Astrocyte of the cerebellum (primary cell): Measurements from ENCODE around the gene PCYT2.

ENCODE experiments used
- DNase-seq: peaks from one replicate; pipeline ENCODE4 v3.0.0-alpha.2; 2011; ENCODE audit warnings: low read depth
- H3K4me3 ChIP-seq: 2 replicates; pipeline ENCODE4 v1.5.1; 2011; ENCODE audit warnings: mild to moderate bottlenecking, low read depth, low read length, moderate library complexity
- in situ Hi-C: cut with HindIII; loops from 2 replicates; pipeline ENCODE4 v1.10.0; 2017; ENCODE audit warnings: low sequenced_read_pairs
- TF ChIP-seq, protein P1 (sequence below): IDR thresholded peaks from 2 replicates; pipeline ENCODE4 v1.5.1; 2012; ENCODE audit warnings: low read length, low read depth, moderate library complexity, mild to moderate bottlenecking; ENCODE audit errors: missing control alignments

Gene PCYT2

GRCh38 chr17:81902653-81903414 lies 8.4 kb downstream of the PCYT2 start:
- no peak for DNase-seq
- TF ChIP-seq, protein P1, sequence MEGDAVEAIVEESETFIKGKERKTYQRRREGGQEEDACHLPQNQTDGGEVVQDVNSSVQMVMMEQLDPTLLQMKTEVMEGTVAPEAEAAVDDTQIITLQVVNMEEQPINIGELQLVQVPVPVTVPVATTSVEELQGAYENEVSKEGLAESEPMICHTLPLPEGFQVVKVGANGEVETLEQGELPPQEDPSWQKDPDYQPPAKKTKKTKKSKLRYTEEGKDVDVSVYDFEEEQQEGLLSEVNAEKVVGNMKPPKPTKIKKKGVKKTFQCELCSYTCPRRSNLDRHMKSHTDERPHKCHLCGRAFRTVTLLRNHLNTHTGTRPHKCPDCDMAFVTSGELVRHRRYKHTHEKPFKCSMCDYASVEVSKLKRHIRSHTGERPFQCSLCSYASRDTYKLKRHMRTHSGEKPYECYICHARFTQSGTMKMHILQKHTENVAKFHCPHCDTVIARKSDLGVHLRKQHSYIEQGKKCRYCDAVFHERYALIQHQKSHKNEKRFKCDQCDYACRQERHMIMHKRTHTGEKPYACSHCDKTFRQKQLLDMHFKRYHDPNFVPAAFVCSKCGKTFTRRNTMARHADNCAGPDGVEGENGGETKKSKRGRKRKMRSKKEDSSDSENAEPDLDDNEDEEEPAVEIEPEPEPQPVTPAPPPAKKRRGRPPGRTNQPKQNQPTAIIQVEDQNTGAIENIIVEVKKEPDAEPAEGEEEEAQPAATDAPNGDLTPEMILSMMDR = no peak
- peak overlapping the region; percentile 19 for H3K4me3 ChIP-seq
- in situ Hi-C loops = no loop called here

- in situ Hi-C loops = no loop called here
- peak within 1 kb of the TSS; percentile 19 for H3K4me3 ChIP-seq
- TF ChIP-seq, protein P1 = no peak
- DNase-seq = no peak
Measured at GRCh38 chr17:81902023-81902652, 9.1 kb downstream of the PCYT2 start, which contains the start of gene NPB. NPB (plus strand) TSS chr17:81902238; CDS start chr17:81902278, 40 bp downstream.

DNA sequence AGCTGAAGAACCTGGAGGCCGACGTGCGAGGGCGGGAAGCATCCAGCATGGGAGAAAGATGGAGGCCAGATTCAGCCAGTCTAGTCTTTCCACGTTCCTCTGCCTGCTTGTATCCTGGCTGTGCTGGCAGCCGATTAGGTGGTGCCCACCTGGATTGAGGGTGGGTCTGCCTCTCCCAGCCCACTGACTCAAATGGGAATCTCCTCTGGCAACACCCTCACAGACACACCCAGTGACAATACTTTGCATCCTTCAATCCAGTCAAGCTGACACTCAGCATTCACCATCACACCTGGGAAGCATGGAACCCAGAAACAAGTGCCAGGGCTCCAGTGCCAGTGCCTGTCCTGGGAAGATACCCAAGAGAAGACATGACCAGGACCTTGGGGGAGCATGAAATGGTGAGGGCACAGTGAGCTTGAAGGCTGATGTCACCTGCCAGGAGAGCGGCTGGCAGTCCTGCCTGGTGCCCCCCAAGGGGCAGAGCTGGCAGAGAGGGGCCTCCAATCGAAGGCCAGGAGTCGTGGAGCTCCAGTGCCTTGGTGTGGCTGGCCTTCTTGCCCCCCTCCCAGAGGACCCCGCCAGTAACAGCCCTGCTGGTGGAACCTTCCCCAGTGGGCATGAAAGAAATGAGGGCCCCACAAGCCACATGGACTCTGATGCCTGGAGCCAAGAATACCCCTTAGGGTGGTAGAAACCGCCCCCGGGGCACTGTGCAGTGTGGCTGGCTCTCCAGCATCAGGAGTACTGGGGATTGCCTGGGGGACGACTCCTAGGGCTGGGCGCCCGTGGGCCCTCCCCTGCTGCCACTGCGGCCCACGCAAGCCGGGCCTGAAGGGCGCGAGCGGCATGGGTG lies 9.8 kb downstream of the PCYT2 start:
- DNase-seq = no peak
- H3K4me3 ChIP-seq = no peak overlapping the region
- TF ChIP-seq, protein P1 = no peak
- in situ Hi-C loops = no loop called here

- H3K4me3 ChIP-seq = no peak overlapping the region
- TF ChIP-seq, protein P1 = no peak
- in situ Hi-C loops = no loop called here
- no peak for DNase-seq
Measured at GRCh38 chr17:81900181-81900820, 10.9 kb downstream of the PCYT2 start.

DNA sequence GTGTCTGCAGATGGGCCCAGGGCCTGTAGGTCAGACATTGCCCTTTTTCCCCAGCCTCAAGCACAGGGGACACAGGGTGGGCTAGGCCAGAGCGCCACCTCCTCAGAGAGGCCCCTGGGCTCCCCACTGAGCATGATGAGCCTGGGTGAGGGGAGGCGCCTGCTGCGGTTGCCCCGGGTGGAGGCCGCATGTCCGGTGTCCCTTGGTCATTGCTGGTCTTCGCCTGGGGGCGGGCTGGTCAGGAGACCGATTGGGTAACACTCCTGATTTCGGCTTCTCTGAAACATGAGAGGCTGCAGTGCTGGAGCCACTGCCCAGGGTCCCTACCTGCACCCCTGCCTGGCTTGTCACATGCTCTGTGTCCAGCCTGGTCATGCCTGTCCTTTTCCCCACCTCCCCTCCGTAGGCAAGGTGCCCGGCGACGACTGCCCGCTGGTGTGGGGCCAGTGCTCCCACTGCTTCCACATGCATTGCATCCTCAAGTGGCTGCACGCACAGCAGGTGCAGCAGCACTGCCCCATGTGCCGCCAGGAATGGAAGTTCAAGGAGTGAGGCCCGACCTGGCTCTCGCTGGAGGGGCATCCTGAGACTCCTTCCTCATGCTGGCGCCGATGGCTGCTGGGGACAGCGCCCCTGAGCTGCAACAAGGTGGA lies 11.6 kb downstream of the PCYT2 start:
- no peak overlapping the region for H3K4me3 ChIP-seq
- DNase-seq = no peak
- TF ChIP-seq, protein P1 = no peak
- in situ Hi-C loops = no loop called here
